ENCODE measurements around the gene DPYD. TPM values are rescaled to one million over a fixed set of nuclear protein-coding genes. Genes with fewer than 3 reads are reported as not detected.
A peak's percentile ranks its signal among the peaks of the same experiment; 100 is the strongest.

DPYD gene
- total RNA-seq, 4 donors from 2014 or later, result 35.7 to 65.4 (median 43.7) TPM

GRCh38 chr1:97824624-97825023 lies 96.2 kb downstream of the DPYD start:
- TF ChIP-seq EP300 (IDR thresholded peaks at IDR 0.05), result no peak
- TF ChIP-seq POLR2A (IDR thresholded peaks at IDR 0.05), result no peak
- 47 to 57% methylated on average over 5 of the region's 5 CpGs for WGBS, 2 donors

DNA sequence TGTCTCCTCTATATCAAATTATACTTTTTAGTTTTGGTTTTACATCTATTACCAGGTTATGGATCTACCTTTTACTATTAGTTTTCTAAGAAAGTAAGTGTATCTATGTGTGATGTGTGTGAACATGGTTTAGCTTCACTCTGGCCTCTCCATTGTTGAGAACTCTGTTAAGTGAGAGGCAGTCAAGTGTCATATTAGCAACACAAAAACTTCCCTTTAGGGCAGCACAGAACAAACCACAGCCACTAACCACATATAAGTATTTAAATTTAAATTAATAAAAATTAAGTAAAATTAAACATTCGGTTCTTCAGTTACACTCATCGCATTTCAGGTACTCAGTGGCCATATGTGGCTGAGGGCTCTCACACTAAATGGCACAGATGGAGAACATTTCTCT lies 96.6 kb downstream of the DPYD start:
- TF ChIP-seq, protein P1, sequence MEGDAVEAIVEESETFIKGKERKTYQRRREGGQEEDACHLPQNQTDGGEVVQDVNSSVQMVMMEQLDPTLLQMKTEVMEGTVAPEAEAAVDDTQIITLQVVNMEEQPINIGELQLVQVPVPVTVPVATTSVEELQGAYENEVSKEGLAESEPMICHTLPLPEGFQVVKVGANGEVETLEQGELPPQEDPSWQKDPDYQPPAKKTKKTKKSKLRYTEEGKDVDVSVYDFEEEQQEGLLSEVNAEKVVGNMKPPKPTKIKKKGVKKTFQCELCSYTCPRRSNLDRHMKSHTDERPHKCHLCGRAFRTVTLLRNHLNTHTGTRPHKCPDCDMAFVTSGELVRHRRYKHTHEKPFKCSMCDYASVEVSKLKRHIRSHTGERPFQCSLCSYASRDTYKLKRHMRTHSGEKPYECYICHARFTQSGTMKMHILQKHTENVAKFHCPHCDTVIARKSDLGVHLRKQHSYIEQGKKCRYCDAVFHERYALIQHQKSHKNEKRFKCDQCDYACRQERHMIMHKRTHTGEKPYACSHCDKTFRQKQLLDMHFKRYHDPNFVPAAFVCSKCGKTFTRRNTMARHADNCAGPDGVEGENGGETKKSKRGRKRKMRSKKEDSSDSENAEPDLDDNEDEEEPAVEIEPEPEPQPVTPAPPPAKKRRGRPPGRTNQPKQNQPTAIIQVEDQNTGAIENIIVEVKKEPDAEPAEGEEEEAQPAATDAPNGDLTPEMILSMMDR (IDR thresholded peaks at IDR 0.05), result no peak
- no peak for TF ChIP-seq POLR2A (IDR thresholded peaks at IDR 0.05)
- TF ChIP-seq EP300 (IDR thresholded peaks at IDR 0.05), result no peak
- no peaks in the 10 kb centered on the region for H3K36me3 ChIP-seq
- no peak for DNase-seq (ENCODE audit: low spot score in 2 of 2)
- no peak overlapping the region for H3K27ac ChIP-seq
- H3K4me3 ChIP-seq, result no peak overlapping the region
- H3K9me3 ChIP-seq, result no peaks in the 10 kb centered on the region
- WGBS, 2 donors, result 93 to 95% methylated on average over 2 of the region's 2 CpGs
- H3K27me3 ChIP-seq, result no peaks in the 10 kb centered on the region
- H3K4me1 ChIP-seq, result peaks cover 0 to 8% (median 0%) of the 10 kb centered on the region in 4 donors

More at GRCh38 chr1:97824624-97825023, 96.2 kb downstream of the DPYD start:
- Histone ChIP-seq H3K36me3 (no peaks in the 10 kb centered on the region), H3K27ac (no peak overlapping the region), H3K9me3 (no peaks in the 10 kb centered on the region), H3K4me1 (peaks cover 0 to 8% (median 0%) of the 10 kb centered on the region in 4 donors), H3K4me3 (no peak overlapping the region), H3K27me3 (no peaks in the 10 kb centered on the region)
- no peak for DNase-seq (ENCODE audit: low spot score in 2 of 2)

DNA sequence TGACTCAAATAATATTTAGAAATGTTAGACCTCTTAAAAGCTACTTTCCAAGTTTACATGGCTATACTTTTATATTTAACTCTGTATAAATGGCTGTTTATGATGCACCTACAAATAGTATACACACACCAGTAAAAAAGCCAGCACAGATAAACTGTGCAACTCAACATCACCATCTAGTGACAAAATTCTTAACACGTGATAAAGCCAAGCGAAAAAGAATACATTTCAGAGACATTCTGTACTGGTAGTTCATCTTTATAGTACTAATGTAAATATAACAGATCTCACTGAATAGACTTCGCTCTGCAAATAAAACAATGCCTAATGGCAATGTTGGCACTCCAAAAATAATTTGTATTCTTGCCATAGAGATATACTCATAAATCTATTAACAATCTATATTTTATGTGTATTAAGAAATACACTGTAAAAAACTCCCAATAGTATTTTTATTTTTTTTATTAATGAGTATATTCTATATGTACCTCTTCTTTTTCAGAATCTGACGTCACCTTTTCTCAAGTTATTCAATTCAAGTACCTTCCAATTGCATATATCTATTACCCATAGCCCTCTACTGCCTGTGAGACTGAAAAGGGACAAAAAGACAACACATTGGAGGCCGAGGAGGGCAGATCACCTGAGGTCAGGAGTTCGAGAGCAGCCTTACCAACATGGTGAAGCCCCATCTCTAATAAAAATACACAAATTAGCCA lies 100.2 kb downstream of the DPYD start:
- no peak overlapping the region for H3K27ac ChIP-seq
- DNase-seq (ENCODE audit: low spot score in 2 of 2), result no peak
- H3K4me1 ChIP-seq, result peaks cover 0 to 8% (median 0%) of the 10 kb centered on the region in 4 donors
- H3K9me3 ChIP-seq, result no peaks in the 10 kb centered on the region
- 57 to 65% methylated on average over 6 of the region's 6 CpGs for WGBS, 2 donors
- H3K4me3 ChIP-seq, result no peak overlapping the region
- no peak for TF ChIP-seq POLR2A (IDR thresholded peaks at IDR 0.05)
- TF ChIP-seq, protein P1 (IDR thresholded peaks at IDR 0.05), result peak in 4 of 5 experiments; percentile 14 to 23 (median 20)
- no peaks in the 10 kb centered on the region for H3K36me3 ChIP-seq
- no peaks in the 10 kb centered on the region for H3K27me3 ChIP-seq

DNA sequence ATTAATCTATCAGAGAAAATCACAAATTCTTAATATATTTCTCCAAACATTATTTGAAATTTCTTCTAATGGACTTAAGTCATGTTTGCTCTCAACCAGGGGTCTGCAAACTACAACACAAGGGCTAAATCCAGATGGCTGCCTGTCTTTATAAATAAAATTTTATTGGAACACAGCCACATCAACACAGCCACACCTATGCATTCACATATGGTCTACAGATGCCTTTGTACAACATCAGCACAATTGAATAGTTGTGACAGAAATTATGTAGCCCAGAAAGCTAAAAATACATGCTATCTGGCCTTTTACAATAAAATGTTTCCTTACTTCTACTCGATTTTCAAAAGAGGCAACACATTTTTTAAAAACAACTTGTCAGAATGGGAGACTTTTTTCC lies 103.9 kb downstream of the DPYD start:
- Histone ChIP-seq H3K27me3 (no peaks in the 10 kb centered on the region), H3K4me1 (no peaks in the 10 kb centered on the region), H3K4me3 (no peak overlapping the region), H3K27ac (no peak overlapping the region), H3K9me3 (no peaks in the 10 kb centered on the region), H3K36me3 (no peaks in the 10 kb centered on the region)
- no peak for DNase-seq (ENCODE audit: low spot score in 2 of 2)
- TF ChIP-seq POLR2A (IDR thresholded peaks at IDR 0.05) (no peak), EP300 (IDR thresholded peaks at IDR 0.05) (no peak)
- TF ChIP-seq, protein P1 (IDR thresholded peaks at IDR 0.05), result no peak
- WGBS, 2 donors, result 47 to 65% methylated on average over 1 of the region's 1 CpG

DNA sequence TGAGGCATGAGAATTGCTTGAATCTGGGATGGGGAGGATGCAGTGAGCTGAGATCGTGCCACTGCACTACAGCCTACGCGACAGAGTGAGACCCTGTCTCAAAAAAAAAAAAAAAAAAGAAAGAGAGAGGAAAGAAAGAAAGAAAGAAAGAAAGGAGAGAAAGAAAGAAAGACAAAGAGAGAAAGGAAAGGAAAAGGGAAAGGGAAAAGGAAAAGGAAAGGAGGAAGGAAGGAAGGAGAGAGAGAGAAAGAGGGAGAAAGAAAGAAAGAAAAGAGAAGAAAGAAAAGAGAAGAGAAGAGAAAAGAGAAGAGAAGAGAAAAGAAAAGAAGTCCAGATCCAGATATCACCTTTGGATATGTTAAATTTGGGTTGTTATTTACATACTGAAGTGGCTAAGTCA lies 106.0 kb downstream of the DPYD start:
- Histone ChIP-seq H3K27me3 (no peaks in the 10 kb centered on the region), H3K9me3 (no peaks in the 10 kb centered on the region), H3K36me3 (no peaks in the 10 kb centered on the region), H3K4me3 (no peak overlapping the region), H3K27ac (no peak overlapping the region), H3K4me1 (no peaks in the 10 kb centered on the region)
- no peak for TF ChIP-seq POLR2A (IDR thresholded peaks at IDR 0.05)
- TF ChIP-seq EP300 (IDR thresholded peaks at IDR 0.05), result no peak
- TF ChIP-seq, protein P1 (IDR thresholded peaks at IDR 0.05), result no peak
- 95 to 100% methylated on average over 3 of the region's 3 CpGs for WGBS, 2 donors
- no peak for DNase-seq (ENCODE audit: low spot score in 2 of 2)

Measured in tibial nerve (tissue), 4 donors.